GM10266 (cell line): ENCODE data around the gene JMJD7.

Experiments
- DNase-seq: peaks from one replicate; pipeline ENCODE4 v3.0.0; 2012; ENCODE audit errors: extremely low spot score
- TF ChIP-seq, protein P1 (sequence below): IDR thresholded peaks from 2 replicates; pipeline ENCODE4 v1.5.1; 2012; ENCODE audit warnings: mild to moderate bottlenecking, low read depth; ENCODE audit not compliant: control insufficient read depth, insufficient read depth; ENCODE audit errors: missing control alignments

The JMJD7 gene

DNA sequence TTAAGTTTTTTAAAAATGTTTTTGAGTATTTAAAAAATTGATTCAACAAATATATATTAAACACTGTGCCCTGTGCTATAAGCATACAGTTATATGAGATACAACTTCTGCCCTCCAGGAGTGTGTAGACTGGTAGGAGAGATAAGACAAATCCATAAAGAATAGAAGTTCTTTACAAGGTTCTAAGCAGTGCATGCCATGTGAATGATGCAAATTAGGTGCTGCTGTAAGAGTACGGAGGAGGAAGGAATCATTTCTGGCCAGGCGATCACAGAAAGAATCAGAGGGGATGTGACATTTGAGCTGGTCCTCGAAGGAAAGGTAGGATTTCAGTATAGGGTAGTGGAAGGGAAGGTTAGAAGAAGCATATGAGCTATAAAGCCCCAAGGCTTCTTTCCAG, 39.6 kb upstream of the JMJD7 start:
- DNase-seq = no peak
- TF ChIP-seq, protein P1, sequence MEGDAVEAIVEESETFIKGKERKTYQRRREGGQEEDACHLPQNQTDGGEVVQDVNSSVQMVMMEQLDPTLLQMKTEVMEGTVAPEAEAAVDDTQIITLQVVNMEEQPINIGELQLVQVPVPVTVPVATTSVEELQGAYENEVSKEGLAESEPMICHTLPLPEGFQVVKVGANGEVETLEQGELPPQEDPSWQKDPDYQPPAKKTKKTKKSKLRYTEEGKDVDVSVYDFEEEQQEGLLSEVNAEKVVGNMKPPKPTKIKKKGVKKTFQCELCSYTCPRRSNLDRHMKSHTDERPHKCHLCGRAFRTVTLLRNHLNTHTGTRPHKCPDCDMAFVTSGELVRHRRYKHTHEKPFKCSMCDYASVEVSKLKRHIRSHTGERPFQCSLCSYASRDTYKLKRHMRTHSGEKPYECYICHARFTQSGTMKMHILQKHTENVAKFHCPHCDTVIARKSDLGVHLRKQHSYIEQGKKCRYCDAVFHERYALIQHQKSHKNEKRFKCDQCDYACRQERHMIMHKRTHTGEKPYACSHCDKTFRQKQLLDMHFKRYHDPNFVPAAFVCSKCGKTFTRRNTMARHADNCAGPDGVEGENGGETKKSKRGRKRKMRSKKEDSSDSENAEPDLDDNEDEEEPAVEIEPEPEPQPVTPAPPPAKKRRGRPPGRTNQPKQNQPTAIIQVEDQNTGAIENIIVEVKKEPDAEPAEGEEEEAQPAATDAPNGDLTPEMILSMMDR = no peak

DNA sequence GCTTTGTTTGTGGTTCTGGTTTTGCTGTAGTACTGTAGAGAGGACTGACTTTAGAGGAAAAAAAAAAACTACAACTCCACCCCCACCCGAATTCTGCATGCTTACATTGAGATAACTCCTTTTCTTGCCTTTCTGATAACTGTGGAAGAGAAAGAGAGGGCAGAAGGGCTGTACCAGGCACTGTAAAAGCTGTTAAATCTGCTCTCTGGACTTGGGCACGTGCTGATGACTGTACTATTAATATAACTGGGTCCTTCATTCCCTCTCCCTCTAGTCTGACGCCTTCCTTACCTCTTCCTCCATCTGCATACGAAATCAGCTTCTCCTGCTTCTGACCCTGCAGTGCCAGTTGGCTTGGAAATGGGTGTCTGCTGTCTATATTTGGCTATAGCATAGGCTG, 38.7 kb upstream of the JMJD7 start:
- no peak for DNase-seq
- TF ChIP-seq, protein P1 = no peak

DNA sequence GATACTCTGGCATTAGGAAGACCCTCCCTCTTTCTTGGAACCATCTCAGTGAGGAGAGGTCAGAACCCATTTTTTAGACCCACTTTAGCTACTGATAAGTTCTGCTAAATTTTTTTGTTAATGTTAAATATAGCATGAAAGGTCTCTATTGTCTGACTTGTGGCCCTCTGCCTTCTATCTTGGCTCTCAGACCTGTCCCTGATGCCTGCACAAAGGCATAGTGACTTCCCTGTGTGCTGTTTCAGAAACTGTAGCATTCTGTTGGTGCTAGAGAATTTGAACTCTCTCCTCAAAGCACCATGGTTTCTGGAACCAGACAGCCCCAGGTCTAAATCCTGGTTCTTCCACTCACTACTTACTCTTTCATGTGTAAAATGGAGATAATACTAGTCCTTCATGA, 38.2 kb upstream of the JMJD7 start:
- TF ChIP-seq, protein P1 = no peak
- DNase-seq = no peak

DNA sequence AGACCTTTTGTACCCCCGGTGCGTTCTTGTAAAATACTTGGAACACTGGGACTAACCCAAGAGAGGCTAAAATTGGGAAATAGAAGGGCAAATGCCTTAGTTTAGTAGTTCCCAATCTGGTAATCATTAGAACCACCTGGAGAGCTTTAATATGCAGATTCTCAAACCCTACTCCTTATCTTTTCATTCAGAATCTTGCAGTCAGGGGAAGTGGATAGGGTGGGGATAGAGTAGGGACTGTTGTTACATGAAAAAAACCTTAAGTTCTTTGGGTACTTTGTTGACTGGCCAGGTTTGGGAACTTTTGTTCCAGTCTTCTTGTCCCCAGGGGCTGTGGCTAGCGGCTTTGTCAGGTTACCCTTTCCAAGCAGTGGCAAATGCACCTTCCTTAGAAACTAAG, 37.7 kb upstream of the JMJD7 start:
- no peak for DNase-seq
- TF ChIP-seq, protein P1 = no peak

DNA sequence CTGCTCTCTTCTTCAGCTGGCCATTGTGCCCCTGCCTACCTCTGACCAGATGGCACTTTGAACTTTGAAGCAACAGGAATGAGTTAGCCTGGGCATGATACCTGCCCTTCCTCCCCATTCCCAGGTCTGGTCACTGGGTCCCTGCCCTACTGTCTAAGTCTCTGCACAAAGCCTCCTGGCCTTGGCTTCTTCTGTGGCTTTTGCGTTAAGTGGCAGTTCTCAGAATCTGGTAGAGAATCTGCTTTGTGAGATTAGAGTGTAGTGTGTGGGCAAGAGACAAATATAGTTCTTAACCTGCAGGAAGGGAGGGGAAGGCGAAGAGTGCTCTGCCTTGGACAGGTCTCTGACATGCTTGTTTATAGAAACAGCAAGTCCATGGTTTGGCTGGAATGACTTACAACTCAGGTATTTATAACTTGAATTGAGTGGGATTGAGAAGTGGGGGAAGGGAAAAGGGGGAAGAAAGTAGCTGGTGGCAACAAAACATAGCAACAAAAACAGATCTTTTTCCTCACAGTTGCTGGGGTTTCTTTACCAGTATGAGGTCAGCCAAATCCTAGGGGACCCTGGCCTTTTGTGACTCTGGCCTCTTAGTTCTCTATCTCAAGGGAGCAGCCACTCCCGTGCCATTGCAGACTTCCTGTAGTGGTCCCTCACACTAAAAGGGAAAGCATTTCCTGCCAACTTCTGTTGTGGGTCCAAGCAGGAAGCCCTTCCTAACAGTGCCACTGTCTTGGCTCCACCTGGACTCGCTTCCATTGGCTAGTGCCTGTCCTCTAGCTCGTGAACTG, 36.9 kb upstream of the JMJD7 start:
- TF ChIP-seq, protein P1 = no peak
- DNase-seq = no peak

DNA sequence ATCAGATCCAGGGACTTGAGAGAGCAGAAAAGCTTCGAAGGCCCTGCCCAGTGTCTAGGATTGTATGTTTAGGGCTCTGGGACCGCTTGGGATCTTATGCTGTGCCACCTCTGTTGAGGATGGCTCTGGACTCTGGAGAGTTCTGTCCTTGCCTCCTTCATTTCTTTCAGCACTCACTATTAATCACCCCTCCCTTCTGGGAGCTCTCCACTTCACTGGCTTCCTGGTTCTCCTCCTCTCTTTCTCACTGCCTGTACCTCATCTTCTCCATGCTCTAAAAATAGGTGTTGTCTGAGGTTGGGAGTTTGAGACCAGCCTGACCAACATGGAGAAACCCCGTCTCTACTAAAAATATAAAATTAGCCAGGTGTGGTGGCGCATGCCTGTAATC, 36.4 kb upstream of the JMJD7 start:
- TF ChIP-seq, protein P1 = no peak
- DNase-seq = no peak

DNA sequence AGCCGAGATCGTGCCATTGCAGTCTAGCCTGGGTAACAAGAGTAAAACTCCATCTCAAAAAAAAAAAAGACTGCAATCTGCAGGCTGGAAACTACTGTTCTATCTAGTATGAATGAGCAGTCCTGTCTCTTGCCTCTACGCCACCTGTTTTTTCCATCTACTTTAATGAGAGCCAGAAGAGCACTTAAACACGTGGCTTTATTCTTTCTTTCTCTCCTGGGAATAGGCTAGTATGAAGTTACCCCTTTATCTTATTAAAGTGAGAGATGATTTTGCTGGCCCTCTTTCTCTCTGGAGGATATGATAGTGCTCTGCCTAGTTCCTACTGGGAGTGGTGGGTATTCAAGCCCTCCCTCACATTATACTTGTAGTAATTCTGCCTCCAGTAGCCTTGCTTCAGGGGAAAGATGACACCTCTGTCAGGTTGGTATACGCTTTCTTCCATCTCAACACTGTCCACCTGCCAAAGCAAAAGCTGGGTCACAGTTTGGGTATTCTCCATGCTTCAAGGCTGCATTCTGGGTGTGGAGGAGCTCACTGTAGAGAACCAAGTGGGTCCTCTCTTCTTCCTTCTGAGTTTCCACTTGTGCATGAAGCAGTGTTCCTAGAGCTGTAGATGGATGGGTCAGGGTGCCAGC, 35.8 kb upstream of the JMJD7 start:
- TF ChIP-seq, protein P1 = no peak

More for the DNA sequence above, 35.8 kb upstream of the JMJD7 start:
- no peak for DNase-seq
